ENCODE results near the gene CBX4. TPM values are rescaled to one million over a fixed set of nuclear protein-coding genes. Genes with fewer than 3 reads are reported as not detected.

The CBX4 gene
- total RNA-seq, 1 experiment from 2014 or later: 3.3 TPM

DNA sequence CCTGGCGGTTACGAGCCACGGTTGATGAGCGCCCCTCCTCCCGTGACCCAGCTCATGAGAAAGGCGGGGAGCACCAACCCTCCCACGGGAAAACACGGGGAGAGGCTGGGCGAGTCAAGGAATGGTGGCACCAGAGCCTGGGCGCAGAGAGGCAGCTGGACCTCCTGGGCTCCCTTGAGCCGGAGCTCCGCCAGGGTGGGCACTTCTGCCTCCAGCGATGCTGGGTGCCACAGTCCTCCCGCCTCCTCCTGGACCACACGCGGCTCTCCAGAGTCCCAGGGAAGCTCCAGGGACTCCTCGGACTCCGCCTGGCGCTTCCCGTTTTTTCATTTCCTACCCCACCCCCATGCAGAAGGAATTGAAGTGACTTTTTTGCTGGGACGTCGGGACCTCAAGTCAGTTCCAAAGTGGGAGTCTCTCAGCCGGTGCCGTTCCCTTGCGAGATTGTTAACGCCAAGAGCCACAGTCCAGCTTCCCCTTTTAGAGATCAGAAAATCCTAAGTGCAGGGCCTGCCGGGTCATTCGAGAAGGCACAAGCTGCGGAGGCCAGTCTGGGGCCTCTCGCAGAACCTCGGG is 35.7 kb downstream of the CBX4 start (continued):
- TF ChIP-seq, protein P1, sequence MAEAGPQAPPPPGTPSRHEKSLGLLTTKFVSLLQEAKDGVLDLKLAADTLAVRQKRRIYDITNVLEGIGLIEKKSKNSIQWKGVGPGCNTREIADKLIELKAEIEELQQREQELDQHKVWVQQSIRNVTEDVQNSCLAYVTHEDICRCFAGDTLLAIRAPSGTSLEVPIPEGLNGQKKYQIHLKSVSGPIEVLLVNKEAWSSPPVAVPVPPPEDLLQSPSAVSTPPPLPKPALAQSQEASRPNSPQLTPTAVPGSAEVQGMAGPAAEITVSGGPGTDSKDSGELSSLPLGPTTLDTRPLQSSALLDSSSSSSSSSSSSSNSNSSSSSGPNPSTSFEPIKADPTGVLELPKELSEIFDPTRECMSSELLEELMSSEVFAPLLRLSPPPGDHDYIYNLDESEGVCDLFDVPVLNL (CRISPR knock-in tag; IDR thresholded peaks at IDR 0.05; ENCODE audit: borderline replicate concordance, low read depth): no peak
- TF ChIP-seq, protein P2, sequence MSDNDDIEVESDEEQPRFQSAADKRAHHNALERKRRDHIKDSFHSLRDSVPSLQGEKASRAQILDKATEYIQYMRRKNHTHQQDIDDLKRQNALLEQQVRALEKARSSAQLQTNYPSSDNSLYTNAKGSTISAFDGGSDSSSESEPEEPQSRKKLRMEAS (CRISPR knock-in tag; IDR thresholded peaks at IDR 0.05): no peak
- no peak for TF ChIP-seq ZNF219 (CRISPR knock-in tag; IDR thresholded peaks at IDR 0.05; ENCODE audit: borderline replicate concordance)
- TF ChIP-seq, protein P3, sequence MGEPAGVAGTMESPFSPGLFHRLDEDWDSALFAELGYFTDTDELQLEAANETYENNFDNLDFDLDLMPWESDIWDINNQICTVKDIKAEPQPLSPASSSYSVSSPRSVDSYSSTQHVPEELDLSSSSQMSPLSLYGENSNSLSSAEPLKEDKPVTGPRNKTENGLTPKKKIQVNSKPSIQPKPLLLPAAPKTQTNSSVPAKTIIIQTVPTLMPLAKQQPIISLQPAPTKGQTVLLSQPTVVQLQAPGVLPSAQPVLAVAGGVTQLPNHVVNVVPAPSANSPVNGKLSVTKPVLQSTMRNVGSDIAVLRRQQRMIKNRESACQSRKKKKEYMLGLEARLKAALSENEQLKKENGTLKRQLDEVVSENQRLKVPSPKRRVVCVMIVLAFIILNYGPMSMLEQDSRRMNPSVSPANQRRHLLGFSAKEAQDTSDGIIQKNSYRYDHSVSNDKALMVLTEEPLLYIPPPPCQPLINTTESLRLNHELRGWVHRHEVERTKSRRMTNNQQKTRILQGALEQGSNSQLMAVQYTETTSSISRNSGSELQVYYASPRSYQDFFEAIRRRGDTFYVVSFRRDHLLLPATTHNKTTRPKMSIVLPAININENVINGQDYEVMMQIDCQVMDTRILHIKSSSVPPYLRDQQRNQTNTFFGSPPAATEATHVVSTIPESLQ (CRISPR knock-in tag; IDR thresholded peaks at IDR 0.05): no peak
- TF ChIP-seq, protein P4, sequence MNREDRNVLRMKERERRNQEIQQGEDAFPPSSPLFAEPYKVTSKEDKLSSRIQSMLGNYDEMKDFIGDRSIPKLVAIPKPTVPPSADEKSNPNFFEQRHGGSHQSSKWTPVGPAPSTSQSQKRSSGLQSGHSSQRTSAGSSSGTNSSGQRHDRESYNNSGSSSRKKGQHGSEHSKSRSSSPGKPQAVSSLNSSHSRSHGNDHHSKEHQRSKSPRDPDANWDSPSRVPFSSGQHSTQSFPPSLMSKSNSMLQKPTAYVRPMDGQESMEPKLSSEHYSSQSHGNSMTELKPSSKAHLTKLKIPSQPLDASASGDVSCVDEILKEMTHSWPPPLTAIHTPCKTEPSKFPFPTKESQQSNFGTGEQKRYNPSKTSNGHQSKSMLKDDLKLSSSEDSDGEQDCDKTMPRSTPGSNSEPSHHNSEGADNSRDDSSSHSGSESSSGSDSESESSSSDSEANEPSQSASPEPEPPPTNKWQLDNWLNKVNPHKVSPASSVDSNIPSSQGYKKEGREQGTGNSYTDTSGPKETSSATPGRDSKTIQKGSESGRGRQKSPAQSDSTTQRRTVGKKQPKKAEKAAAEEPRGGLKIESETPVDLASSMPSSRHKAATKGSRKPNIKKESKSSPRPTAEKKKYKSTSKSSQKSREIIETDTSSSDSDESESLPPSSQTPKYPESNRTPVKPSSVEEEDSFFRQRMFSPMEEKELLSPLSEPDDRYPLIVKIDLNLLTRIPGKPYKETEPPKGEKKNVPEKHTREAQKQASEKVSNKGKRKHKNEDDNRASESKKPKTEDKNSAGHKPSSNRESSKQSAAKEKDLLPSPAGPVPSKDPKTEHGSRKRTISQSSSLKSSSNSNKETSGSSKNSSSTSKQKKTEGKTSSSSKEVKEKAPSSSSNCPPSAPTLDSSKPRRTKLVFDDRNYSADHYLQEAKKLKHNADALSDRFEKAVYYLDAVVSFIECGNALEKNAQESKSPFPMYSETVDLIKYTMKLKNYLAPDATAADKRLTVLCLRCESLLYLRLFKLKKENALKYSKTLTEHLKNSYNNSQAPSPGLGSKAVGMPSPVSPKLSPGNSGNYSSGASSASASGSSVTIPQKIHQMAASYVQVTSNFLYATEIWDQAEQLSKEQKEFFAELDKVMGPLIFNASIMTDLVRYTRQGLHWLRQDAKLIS (CRISPR knock-in tag; IDR thresholded peaks at IDR 0.05; ENCODE audit: borderline replicate concordance): no peak
- TF ChIP-seq, protein P5, sequence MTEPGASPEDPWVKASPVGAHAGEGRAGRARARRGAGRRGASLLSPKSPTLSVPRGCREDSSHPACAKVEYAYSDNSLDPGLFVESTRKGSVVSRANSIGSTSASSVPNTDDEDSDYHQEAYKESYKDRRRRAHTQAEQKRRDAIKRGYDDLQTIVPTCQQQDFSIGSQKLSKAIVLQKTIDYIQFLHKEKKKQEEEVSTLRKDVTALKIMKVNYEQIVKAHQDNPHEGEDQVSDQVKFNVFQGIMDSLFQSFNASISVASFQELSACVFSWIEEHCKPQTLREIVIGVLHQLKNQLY (CRISPR knock-in tag; IDR thresholded peaks at IDR 0.05): no peak

DNA sequence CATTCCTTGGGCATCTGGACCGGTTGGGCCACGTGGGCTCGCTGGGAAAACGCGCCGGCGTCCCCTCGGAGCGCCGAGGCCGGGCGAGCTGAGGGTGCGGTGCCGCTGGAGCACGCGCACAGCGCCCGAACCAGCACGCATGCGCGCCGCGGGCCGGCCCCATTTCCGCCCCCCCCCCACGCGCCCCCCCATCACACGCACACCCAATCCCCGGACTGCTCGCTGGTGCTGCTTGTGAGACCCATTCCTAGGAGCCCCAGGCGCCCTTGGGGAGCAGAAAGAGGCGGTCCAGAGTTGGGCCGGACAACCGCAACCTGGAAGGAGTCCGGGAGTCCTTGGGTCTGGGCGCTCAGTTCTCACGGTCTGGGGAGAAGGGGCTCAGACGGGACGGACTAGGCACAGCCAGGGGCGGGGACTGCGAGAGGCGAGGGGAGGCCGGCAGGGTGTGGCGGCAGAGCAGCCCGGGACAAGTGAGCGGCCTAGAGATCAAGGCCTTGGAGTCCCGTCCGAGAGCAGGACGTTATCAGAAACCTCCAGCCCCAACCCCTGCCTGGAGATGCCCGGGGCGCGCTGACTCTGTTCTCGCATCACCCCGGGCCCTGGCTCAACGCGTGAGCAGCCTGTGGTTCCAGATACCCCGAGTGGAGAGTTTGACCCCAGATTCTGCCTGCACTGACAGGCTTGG is 36.4 kb downstream of the CBX4 start:
- peaks cover 62% of the 10 kb centered on the region for H3K4me1 Mint-ChIP-seq
- H3K36me3 Mint-ChIP-seq: no peaks in the 10 kb centered on the region
- peaks cover 100% of the 10 kb centered on the region for H3K27me3 Mint-ChIP-seq (ENCODE audit: low read depth)
- ChIA-PET POLR2A (interaction anchor here (2.9 kb wide), 1 partner anchor 33 kb away, joined by 11 read pairs; no protein-coding TSS in a partner anchor), CTCF (interaction anchor here (0.7 to 20.8 kb wide), 6 partner anchors 14 to 232 kb away, joined by 3 to 464 read pairs (median 20); partner anchors contain the start of gene CBX4)
- DNase-seq (ENCODE audit: low spot score) (peak; percentile 58), ATAC-seq (peak; percentile 5; the same call in 1 of the 2 replicates)
- H3K27ac Mint-ChIP-seq: no peak overlapping the region
- H3K4me3 Mint-ChIP-seq: peak overlapping the region; percentile 22
- no peaks in the 10 kb centered on the region for H3K9me3 Mint-ChIP-seq
- TF ChIP-seq TCF7 (CRISPR knock-in tag; IDR thresholded peaks at IDR 0.05; ENCODE audit: low read depth): peak; percentile 35; the same call in 1 of the 2 replicates
- TF ChIP-seq ZNF396 (CRISPR knock-in tag; IDR thresholded peaks at IDR 0.05; ENCODE audit: borderline replicate concordance): no peak
- TF ChIP-seq, protein P6, sequence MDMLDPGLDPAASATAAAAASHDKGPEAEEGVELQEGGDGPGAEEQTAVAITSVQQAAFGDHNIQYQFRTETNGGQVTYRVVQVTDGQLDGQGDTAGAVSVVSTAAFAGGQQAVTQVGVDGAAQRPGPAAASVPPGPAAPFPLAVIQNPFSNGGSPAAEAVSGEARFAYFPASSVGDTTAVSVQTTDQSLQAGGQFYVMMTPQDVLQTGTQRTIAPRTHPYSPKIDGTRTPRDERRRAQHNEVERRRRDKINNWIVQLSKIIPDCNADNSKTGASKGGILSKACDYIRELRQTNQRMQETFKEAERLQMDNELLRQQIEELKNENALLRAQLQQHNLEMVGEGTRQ (CRISPR knock-in tag; IDR thresholded peaks at IDR 0.05): 0 out of 2 replicates have a peak, but pooled peaks have one; percentile 21
- 0 out of 2 replicates have a peak, but pooled peaks have one; percentile 29 for TF ChIP-seq NFE2L1 (CRISPR knock-in tag; IDR thresholded peaks at IDR 0.05)
- TF ChIP-seq, protein P7, sequence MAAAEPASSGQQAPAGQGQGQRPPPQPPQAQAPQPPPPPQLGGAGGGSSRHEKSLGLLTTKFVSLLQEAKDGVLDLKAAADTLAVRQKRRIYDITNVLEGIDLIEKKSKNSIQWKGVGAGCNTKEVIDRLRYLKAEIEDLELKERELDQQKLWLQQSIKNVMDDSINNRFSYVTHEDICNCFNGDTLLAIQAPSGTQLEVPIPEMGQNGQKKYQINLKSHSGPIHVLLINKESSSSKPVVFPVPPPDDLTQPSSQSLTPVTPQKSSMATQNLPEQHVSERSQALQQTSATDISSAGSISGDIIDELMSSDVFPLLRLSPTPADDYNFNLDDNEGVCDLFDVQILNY (CRISPR knock-in tag; IDR thresholded peaks at IDR 0.05): no peak
- peak; percentile 78 for TF ChIP-seq TEAD4 (CRISPR knock-in tag; IDR thresholded peaks at IDR 0.05)
- TF ChIP-seq, protein P8, sequence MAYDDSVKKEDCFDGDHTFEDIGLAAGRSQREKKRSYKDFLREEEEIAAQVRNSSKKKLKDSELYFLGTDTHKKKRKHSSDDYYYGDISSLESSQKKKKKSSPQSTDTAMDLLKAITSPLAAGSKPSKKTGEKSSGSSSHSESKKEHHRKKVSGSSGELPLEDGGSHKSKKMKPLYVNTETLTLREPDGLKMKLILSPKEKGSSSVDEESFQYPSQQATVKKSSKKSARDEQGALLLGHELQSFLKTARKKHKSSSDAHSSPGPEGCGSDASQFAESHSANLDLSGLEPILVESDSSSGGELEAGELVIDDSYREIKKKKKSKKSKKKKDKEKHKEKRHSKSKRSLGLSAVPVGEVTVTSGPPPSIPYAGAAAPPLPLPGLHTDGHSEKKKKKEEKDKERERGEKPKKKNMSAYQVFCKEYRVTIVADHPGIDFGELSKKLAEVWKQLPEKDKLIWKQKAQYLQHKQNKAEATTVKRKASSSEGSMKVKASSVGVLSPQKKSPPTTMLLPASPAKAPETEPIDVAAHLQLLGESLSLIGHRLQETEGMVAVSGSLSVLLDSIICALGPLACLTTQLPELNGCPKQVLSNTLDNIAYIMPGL (CRISPR knock-in tag; IDR thresholded peaks at IDR 0.05): no peak
- TF ChIP-seq, protein P9, sequence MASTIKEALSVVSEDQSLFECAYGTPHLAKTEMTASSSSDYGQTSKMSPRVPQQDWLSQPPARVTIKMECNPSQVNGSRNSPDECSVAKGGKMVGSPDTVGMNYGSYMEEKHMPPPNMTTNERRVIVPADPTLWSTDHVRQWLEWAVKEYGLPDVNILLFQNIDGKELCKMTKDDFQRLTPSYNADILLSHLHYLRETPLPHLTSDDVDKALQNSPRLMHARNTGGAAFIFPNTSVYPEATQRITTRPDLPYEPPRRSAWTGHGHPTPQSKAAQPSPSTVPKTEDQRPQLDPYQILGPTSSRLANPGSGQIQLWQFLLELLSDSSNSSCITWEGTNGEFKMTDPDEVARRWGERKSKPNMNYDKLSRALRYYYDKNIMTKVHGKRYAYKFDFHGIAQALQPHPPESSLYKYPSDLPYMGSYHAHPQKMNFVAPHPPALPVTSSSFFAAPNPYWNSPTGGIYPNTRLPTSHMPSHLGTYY (CRISPR knock-in tag; IDR thresholded peaks at IDR 0.05): no peak
- no peak for TF ChIP-seq FOXJ3 (CRISPR knock-in tag; IDR thresholded peaks at IDR 0.05; ENCODE audit: borderline replicate concordance)
- no peak for TF ChIP-seq SP1 (CRISPR knock-in tag; conservative IDR thresholded peaks at IDR 0.05)

Data from WTC11 (cell line).